RPMI7951 (cell line): ENCODE results near the gene SNX11. TPM values are rescaled to one million over a fixed set of nuclear protein-coding genes. Genes with fewer than 3 reads are reported as not detected.
"Not testable (repeated sequence)": the region's sequence is repeated elsewhere in the genome, so short reads cannot be mapped to it uniquely, and the experiment has no call there.

Source experiments
- DNase-seq: peaks from one replicate; pipeline ENCODE4 v3.0.0-alpha.2; 2012; ENCODE audit warnings: low read depth
- total RNA-seq: library from RNA; depleted of rRNA; stranded (reverse); fragments of >200 nt; shearing (Covaris generic); gene quantifications from 2 replicates; pipeline ENCODE4 v1.2.3, GENCODE V29; 2014; rRNA removed

Gene SNX11
- 6.4 and 10.4 TPM in 2 replicates for total RNA-seq

- peak; percentile 85 for DNase-seq
These were observed at the start of gene SNX11 for GRCh38 chr17:48107137-48108055. SNX11 (plus strand) TSS chr17:48107766; CDS start chr17:48112044, 4,278 bp downstream.

DNA sequence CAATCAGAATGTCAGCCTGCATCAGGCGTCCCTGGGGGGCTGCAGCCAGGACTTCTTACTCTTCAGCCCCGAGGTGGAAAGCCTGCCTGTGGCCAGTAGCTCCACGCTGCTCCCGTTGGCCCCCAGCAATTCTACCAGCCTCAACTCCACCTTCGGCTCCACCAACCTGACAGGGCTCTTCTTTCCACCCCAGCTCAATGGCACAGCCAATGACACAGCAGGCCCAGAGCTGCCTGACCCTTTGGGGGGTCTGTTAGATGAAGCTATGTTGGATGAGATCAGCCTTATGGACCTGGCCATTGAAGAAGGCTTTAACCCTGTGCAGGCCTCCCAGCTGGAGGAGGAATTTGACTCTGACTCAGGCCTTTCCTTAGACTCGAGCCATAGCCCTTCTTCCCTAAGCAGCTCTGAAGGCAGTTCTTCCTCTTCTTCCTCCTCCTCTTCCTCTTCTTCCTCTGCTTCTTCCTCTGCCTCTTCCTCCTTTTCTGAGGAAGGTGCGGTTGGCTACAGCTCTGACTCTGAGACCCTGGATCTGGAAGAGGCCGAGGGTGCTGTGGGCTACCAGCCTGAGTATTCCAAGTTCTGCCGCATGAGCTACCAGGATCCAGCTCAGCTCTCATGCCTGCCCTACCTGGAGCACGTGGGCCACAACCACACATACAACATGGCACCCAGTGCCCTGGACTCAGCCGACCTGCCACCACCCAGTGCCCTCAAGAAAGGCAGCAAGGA is 49.0 kb upstream of the SNX11 start:
- DNase-seq = no peak

DNA sequence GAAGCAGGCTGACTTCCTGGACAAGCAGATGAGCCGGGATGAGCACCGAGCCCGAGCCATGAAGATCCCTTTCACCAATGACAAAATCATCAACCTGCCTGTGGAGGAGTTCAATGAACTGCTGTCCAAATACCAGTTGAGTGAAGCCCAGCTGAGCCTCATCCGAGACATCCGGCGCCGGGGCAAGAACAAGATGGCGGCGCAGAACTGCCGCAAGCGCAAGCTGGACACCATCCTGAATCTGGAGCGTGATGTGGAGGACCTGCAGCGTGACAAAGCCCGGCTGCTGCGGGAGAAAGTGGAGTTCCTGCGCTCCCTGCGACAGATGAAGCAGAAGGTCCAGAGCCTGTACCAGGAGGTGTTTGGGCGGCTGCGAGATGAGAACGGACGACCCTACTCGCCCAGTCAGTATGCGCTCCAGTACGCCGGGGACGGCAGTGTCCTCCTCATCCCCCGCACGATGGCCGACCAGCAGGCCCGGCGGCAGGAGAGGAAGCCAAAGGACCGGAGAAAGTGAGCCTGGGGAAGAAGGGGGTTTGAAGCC is 48.4 kb upstream of the SNX11 start:
- no peak for DNase-seq

DNA sequence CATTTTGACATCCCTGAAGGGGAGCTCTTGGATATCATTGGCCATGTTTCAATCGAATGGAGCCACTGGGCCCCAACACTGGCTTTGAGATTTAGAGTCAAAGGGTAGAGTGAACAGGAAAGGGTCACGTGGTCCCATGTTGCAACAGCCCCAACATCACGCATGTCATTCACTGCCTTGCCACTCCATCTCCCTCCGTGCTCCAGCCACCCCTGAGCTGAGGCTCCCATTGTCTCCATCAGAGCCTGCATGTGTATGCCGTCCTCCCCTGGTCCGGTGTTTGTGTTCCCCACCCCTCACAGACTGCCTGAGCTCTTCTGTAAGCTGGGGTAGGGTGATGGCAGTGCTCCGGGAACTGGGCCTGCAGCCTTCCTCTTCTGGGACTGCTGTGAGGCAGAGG is 47.3 kb upstream of the SNX11 start:
- DNase-seq = no peak

DNA sequence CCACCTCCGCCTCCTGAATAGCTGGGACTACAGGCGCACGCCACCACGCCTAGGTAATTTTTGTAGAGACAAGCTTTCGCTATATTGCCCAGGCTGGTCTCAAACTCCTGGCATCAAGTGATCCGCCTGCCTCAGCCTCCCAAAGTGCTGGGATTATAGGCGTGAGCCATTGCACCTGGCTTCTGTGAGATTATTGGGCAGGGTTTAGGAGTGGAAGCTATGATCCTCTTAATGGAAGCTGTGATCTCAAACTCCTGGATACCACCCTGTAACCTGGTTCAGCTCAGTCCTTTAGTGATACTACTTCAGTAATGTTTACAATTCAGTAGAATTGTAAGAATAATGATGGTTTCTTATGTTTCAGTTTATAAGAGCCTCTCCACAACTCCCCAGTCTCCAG is 45.3 kb upstream of the SNX11 start:
- no peak for DNase-seq

DNA sequence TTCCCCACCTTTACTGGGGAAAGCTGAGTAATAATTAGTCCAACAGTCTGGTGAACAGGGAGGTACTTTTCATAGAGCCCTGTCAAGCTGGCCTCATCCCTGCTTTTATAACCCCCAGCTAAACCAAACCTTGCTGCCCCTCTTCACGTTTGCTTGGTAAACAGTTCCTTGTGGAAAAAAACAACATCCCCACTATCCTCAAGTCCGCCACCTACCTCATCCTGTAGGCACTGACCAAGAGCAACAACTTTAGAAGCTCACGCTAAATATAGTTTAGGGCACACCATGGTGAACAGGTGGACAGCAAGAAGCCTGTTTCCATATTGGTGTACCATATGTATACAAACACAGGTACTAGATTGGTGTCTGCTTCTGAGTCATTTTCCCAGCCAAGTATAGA is 42.9 kb upstream of the SNX11 start:
- no peak for DNase-seq

GRCh38 chr17:48066192-48066591 is 41.4 kb upstream of the SNX11 start:
- DNase-seq = no peak

GRCh38 chr17:48066656-48067055 is 40.9 kb upstream of the SNX11 start:
- DNase-seq = no peak

DNA sequence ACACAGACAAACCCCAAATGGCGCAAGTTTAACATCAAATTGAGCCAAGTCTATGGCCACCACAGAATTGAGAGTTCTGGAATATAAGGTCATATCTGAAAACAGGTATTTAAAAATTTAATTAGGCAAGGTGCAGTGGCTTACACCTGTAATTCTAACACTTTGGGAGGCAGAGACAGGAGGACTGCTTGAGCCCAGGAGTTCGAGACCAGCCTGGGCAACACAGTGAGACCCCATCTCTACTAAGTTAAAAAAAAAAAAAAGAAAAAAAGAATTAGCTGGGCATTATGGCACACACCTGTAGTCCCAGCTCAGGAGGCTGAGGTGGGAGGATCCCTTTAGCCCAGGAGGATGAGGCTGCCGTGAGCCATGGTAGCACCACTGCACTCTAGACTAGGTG is 40.3 kb upstream of the SNX11 start:
- DNase-seq = no peak

GRCh38 chr17:48067808-48068207 is 39.8 kb upstream of the SNX11 start:
- not testable (repeated sequence) for DNase-seq

DNA sequence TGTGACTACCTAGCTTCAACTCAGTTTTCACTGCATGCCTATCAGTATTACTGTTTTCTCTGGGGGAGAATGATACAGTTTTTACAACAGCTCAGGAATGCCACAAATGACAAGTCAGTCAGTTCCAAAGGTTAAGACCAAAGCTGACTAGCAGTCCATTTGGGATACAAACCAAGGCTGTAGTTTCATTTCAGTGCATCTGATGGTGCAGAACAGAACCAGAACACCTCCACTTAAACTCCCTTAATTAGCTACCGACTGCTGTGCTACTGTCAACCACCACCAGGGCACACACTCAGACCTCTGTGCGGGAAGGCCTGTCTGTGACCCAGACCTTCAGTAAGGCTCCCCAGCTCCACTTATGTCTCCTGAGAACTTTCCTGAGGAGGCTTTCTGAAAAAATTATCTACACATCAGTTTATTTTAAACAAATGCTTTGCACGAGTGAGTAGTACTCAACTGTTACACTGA is 39.0 kb upstream of the SNX11 start:
- no peak for DNase-seq

DNA sequence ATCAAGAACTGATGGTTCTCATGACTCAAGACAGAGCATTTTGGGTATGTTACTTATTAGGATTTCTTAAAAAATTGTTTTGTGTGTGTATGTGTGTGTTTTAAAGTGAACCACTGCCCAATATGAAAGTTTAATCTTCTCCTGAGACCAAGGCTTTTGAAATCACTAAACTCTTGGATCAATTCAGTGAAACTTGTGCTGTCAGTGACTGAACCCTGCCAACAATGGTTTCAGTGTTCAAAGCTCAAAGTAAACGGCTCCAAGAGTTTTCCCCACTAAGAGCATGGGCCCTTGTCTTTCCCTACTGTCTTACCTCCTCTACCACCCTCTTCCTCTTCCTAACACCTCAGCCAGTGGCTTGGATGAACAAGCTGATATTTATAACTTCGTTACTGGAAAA is 37.4 kb upstream of the SNX11 start:
- DNase-seq = no peak

GRCh38 chr17:48071654-48072053 is 35.9 kb upstream of the SNX11 start:
- DNase-seq = no peak

- DNase-seq = not testable (repeated sequence)
These were observed 34.8 kb upstream of the SNX11 start for GRCh38 chr17:48072811-48073210.

DNA sequence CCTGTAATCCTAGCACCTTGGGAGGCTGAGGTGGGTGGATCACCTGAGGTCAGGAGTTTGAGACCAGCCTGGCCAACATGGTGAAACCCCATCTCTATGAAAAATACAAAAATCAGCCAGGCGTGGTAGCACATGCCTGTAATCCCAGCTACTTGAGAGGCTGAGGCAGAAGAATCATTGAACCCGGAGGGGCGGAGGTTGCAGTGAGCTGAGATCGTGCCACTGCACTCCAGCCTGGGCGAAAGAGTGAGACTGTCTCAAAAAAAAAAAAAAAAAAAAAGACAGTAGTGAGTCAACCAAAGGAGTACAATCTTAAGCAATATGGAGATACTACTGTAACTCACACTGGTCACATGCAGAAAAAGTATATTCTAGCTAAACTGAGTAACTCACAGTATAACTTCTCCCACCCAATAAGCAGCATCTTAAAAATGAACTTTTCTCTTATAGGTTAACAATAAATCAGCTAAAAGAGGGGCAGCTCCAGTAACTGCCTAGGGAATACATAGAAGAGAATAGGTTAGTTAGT is 33.9 kb upstream of the SNX11 start:
- not testable (repeated sequence) for DNase-seq

DNA sequence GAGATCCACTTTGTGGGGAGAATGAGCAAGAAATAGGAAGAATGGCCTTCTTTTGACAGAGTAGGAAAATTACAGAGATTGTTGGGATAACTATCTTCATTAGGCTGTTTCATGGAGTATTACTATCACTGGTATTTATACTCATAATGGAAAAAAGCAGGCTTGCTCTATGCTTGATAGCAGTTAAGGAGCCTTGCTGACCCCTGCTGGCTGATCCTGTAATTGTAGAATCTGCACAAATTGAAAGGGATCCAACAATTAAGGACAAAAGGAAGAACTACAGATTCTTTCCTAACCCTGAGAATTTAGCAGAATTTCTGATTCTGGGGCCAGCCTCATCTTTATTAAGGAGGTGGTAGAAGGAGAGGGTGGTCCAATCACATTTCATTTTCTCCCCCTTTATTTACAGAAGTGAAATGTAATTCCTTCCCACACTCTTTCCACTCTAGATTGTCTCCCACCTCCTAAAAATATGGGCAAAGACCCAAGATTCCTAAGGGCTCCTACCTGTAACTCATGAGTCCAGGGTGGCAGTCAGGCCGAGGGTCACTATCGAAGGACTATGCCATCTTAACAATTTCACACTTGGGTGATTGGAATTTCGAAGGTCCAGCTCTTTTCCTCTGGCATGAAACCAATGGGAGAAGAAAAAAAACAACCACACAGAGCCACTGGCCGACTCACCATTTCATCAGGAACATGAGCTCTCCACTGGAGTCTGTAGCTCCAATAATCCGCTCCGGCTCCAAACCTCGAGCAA is 33.1 kb upstream of the SNX11 start:
- DNase-seq = peak; percentile 70

DNA sequence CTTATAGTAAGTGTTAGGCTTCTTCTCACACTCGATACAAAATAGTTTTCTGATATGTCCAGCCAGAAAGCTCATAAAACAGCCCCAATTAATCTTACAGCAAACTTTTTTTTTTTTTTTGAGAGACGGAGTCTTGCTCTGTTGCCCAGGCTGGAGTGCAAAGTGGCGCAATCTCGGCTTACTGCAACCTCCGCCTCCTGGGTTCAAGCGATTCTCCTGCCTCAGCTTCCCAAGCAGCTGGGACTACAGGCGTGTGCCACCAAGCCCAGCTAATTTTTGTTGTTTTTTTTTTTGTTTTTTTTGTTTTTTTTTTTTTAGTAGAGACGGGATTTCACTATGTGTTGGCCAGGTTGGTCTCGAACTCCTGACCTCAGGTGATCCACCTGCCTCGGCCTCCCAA is 30.4 kb upstream of the SNX11 start:
- not testable (repeated sequence) for DNase-seq

GRCh38 chr17:48081858-48082257 is 25.7 kb upstream of the SNX11 start:
- no peak for DNase-seq

DNA sequence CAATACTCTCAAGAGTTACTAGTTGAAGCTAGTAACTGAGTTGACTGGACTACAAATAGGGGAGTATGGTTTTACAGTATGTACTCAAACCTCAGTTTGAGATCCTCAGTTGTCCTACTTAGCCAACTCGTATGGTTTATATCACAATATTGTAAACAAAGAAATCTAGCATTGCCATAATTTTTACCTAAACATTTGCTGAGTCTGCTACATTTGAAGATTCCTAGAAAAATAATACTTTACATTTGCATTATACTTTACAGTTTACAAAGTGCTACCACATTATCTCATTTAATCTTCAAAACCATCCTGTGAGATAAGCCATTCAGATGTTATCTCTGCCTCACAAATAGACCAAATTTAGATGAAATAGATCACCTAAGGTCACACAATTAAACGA is 22.6 kb upstream of the SNX11 start:
- no peak for DNase-seq

DNA sequence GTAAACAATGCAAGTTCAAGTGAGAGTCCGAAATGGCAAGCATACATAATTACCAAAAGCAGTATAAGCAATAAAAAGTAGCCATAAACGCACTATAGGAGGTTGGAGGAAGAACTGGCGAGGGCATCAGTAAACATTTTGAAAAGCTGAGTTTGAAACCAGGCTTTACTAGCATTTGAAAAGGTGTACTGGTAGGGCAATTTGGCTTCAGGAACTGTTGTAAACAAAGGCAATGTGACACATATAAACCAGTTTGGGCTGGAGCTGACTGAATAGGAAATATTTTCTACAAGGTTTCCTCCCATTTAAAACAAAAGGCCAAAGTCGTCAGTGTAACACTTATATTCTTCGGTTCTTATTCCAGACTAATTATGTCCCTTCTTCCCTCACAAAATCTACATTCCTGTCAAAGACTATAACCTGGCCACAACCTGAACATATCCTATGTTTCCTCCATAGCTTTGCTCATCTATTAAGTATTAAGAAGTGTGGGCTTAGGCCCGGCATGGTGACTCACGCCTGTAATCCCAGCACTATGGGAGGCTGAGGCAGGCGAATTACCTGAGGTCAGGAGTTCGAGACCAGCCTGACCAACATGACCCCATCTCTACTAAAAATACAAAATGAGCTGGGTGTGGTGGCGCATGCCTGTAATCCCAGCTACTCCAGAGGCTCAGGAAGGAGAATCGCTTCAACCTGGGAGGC is 14.1 kb upstream of the SNX11 start:
- no peak for DNase-seq

DNA sequence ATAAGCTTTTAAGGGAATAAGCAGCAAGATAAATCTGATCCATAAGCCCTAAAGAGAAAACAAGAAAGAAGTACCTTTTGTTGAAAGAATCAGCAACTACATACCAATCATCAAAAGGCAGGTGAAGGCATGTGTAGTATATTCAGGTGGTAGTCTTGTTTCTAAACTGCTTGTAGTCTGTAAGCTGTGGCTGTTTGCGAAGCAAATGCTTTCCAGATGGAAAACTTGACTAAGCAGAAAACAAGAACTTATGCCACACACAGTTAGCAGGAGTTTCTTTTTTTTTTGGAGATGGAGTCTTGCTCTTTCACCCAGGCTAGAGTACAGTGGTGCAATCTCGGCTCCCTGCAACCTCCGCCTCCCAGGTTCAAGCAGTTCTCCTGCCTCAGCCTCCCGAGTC is 12.0 kb upstream of the SNX11 start:
- no peak for DNase-seq
